Measurements from ENCODE around the gene NRXN3. TPM values are rescaled to one million over a fixed set of nuclear protein-coding genes. Genes with fewer than 3 reads are reported as not detected.

Gene NRXN3
- total RNA-seq, 1 donor from 2014 or later = 18.0 TPM

DNA sequence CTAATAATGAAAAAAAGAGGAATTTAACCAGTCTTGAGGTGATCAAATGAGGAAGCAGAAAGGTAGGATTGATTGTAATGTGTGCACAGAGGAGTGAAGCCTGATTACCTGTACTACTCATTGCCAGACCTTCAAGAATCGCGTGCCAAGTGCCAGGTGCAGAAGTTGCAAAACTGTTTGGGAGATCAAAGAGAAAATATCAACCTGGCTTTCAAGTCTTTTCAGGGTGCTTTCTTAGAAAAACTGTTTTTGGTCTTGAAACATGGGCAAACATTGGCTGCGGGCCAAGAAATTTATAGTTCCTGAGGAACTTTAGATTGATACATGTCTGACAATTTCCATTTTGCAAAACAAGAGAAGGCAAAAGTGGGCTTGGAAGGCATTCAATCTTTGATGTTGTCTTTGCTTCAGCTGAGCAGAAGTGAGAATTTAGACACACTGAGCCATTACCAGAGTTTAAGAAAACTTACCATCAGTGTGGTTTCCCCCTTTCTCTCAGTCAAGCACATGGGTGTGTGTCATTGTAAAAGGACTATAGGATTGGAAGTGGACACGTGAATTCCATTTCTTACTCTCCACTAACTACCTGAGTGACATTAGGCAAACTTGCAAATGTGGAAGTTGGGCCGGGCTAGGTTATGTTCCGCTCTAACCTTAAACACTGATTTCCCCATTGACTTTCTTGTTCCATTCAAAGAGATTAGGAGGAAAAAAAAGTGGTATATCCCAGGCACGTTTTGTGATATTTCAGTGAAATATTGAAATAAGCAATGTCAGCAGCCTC, 1555.0 kb downstream of the NRXN3 start:
- no peak overlapping the region for H3K9ac ChIP-seq (ENCODE audit: low read length)
- H4K20me1 ChIP-seq (ENCODE audit: insufficient read depth, low read length) = no peaks in the 10 kb centered on the region
- no peak for TF ChIP-seq EZH2 (IDR thresholded peaks at IDR 0.05; ENCODE audit: insufficient read depth, low read length)
- TF ChIP-seq, protein P1, sequence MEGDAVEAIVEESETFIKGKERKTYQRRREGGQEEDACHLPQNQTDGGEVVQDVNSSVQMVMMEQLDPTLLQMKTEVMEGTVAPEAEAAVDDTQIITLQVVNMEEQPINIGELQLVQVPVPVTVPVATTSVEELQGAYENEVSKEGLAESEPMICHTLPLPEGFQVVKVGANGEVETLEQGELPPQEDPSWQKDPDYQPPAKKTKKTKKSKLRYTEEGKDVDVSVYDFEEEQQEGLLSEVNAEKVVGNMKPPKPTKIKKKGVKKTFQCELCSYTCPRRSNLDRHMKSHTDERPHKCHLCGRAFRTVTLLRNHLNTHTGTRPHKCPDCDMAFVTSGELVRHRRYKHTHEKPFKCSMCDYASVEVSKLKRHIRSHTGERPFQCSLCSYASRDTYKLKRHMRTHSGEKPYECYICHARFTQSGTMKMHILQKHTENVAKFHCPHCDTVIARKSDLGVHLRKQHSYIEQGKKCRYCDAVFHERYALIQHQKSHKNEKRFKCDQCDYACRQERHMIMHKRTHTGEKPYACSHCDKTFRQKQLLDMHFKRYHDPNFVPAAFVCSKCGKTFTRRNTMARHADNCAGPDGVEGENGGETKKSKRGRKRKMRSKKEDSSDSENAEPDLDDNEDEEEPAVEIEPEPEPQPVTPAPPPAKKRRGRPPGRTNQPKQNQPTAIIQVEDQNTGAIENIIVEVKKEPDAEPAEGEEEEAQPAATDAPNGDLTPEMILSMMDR (IDR thresholded peaks at IDR 0.05; ENCODE audit: insufficient read depth, low read depth, low read length) = no peak
- H3K4me1 ChIP-seq (ENCODE audit: insufficient read depth, low read length) = no peaks in the 10 kb centered on the region
- no peaks in the 10 kb centered on the region for H3K36me3 ChIP-seq (ENCODE audit: insufficient read depth, low read length)
- no peak overlapping the region for H3K27ac ChIP-seq (ENCODE audit: low read depth, low read length)
- Mint-ChIP-seq H3K27ac (ENCODE audit: unreplicated experiment) (no peak overlapping the region), H3K9me3 (ENCODE audit: unreplicated experiment) (no peaks in the 10 kb centered on the region), H3K36me3 (ENCODE audit: low read depth, unreplicated experiment) (no peaks in the 10 kb centered on the region), H3K27me3 (ENCODE audit: low read depth, unreplicated experiment) (no peaks in the 10 kb centered on the region), H3K4me1 (ENCODE audit: low read depth, unreplicated experiment) (no peaks in the 10 kb centered on the region), H3K4me3 (ENCODE audit: unreplicated experiment) (no peak overlapping the region)
- H2AFZ ChIP-seq (ENCODE audit: low read depth, low read length) = no peak overlapping the region
- no peaks in the 10 kb centered on the region for H3K9me3 ChIP-seq (ENCODE audit: insufficient read depth, low read depth, low read length)
- H3K27me3 ChIP-seq (ENCODE audit: insufficient read depth, low read length) = no peaks in the 10 kb centered on the region
- H3K4me2 ChIP-seq (ENCODE audit: low read length) = no peak overlapping the region
- no peak overlapping the region for H3K4me3 ChIP-seq (ENCODE audit: insufficient read depth, low read depth, low read length)
- no peak for FAIRE-seq
- no peaks in the 10 kb centered on the region for H3K79me2 ChIP-seq (ENCODE audit: insufficient read depth, low read length)
- DNase-seq (ENCODE audit: low read depth) = no peak

DNA sequence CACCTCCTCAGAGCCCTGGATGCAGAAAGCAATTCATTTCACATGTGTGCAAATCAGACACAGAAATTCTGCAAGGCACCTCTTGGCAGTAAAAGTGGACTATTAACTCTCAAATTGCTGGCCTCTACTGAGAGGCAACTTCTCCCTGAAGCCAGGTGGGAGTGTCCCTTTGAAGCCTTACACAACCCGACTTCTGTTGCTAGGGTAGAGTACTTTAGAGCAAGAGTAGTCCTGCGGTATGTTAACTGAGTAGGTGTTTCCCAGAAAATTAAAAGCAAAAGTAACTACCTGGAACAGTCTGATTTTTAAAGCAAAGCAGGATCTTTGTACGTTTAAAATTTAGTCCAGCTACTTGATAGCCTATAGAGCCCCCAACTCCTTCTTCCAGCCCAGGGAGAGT, 1557.7 kb downstream of the NRXN3 start:
- H3K27me3 Mint-ChIP-seq (ENCODE audit: low read depth, unreplicated experiment) = no peaks in the 10 kb centered on the region
- no peak for FAIRE-seq

More for the DNA sequence above, 1557.7 kb downstream of the NRXN3 start:
- Mint-ChIP-seq H3K4me1 (ENCODE audit: low read depth, unreplicated experiment) (peaks cover 9% of the 10 kb centered on the region), H3K4me3 (ENCODE audit: unreplicated experiment) (no peak overlapping the region), H3K36me3 (ENCODE audit: low read depth, unreplicated experiment) (no peaks in the 10 kb centered on the region), H3K9me3 (ENCODE audit: unreplicated experiment) (no peaks in the 10 kb centered on the region), H3K27ac (ENCODE audit: unreplicated experiment) (no peak overlapping the region)
- no peaks in the 10 kb centered on the region for H3K36me3 ChIP-seq (ENCODE audit: insufficient read depth, low read length)
- H2AFZ ChIP-seq (ENCODE audit: low read depth, low read length) = no peak overlapping the region
- no peak overlapping the region for H3K4me3 ChIP-seq (ENCODE audit: insufficient read depth, low read depth, low read length)
- no peaks in the 10 kb centered on the region for H3K79me2 ChIP-seq (ENCODE audit: insufficient read depth, low read length)
- no peak overlapping the region for H3K9ac ChIP-seq (ENCODE audit: low read length)
- TF ChIP-seq EZH2 (IDR thresholded peaks at IDR 0.05; ENCODE audit: insufficient read depth, low read length) = no peak
- TF ChIP-seq, protein P1 (IDR thresholded peaks at IDR 0.05; ENCODE audit: insufficient read depth, low read depth, low read length) = no peak
- no peaks in the 10 kb centered on the region for H3K9me3 ChIP-seq (ENCODE audit: insufficient read depth, low read depth, low read length)
- no peaks in the 10 kb centered on the region for H4K20me1 ChIP-seq (ENCODE audit: insufficient read depth, low read length)
- peaks cover 3% of the 10 kb centered on the region for H3K4me1 ChIP-seq (ENCODE audit: insufficient read depth, low read length)
- H3K4me2 ChIP-seq (ENCODE audit: low read length) = no peak overlapping the region
- H3K27me3 ChIP-seq (ENCODE audit: insufficient read depth, low read length) = no peaks in the 10 kb centered on the region
- no peak overlapping the region for H3K27ac ChIP-seq (ENCODE audit: low read depth, low read length)
- no peak for DNase-seq (ENCODE audit: low read depth)

Data from astrocyte (in vitro differentiated cells and primary cell).